ENCODE results near the gene SPPL2B. TPM values are rescaled to one million over a fixed set of nuclear protein-coding genes. Genes with fewer than 3 reads are reported as not detected.
"Not testable (repeated sequence)": the region's sequence is repeated elsewhere in the genome, so short reads cannot be mapped to it uniquely, and the experiment has no call there.

SPPL2B gene
- total RNA-seq, 1 experiment from 2014 or later, result 15.4 TPM

- DNase-seq (ENCODE audit: extremely low read depth, low read depth), result no peak
Observed at GRCh38 chr19:2374808-2375207, 46.3 kb downstream of the SPPL2B start.

DNA sequence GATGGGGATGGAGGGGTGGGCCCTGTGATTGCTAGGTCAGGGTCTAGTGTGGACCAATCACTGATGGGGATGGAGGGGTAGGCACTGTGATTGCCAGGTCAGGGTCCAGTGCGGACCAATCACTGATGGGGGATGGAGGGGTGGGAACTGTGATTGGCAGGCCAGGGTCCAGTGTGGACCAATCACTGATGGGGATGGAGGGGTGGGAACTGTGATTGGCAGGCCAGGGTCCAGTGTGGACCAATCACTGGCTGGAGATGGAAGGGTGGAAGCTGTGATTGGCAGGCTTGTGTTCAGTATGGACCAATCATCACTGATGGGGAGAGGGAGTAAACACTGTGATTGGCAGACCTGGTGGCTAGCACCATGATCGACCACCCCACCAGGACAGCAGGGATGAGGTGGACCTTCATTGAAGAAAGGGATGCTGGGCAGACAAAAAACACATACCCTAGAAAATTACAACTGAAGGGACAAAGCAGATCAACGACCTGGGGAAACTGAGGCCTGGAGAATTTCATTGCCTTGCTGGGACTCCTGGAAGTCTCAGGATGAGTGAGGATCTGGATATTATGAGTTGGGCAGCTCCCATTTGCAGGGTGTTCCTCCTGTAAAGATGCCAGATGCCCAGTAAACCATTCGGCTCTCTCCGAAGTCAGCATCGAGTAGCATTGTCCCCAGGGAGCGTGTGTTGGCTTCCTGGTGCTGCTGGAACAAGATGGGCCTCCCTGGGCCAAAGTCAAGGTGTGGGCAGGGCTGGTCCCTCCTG, 47.1 kb downstream of the SPPL2B start:
- no peak for DNase-seq (ENCODE audit: extremely low read depth, low read depth)

- no peak for DNase-seq (ENCODE audit: extremely low read depth, low read depth)
Observed at GRCh38 chr19:2376784-2377519, 48.5 kb downstream of the SPPL2B start.

GRCh38 chr19:2380567-2380966, 52.1 kb downstream of the SPPL2B start:
- no peak for DNase-seq (ENCODE audit: extremely low read depth, low read depth)

DNA sequence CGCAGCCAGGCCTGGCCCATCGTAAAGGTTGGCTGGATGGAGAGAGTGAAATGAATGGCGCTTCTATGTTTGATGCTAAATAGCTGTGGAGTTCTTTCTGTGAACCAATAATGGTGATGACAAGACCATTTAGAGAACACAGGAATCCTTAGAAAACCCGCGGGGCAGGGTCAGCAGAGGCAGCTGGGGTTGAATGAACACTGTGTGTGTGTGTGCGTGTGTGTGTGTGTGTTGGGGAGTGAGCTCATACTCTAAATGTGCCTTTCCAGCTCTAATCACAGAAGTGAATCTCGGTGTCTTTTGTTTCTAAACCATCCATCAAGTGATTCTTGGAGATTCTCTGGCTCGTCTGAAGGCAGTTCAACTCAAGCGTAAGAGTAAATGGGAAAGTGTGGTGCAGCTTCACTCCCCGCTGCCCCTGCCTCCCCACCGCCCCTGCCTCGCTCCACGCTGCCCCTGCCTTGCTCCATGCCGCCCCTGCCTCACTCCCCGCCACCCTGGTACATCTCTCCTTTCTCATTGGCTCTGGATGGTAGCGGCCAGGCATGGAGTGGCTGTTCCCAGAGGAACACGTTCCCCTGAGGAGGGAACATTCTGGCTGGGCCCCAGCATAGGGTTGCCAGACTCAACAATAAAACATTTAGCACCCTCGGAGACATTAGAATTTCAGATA, 52.8 kb downstream of the SPPL2B start:
- no peak for DNase-seq (ENCODE audit: extremely low read depth, low read depth)

- DNase-seq (ENCODE audit: extremely low read depth, low read depth), result no peak
Observed at GRCh38 chr19:2382530-2383222, 54.2 kb downstream of the SPPL2B start.

- DNase-seq (ENCODE audit: extremely low read depth, low read depth), result peak; percentile 42
Observed at GRCh38 chr19:2385053-2385721, 56.7 kb downstream of the SPPL2B start.

GRCh38 chr19:2387367-2388288, 59.1 kb downstream of the SPPL2B start:
- DNase-seq (ENCODE audit: extremely low read depth, low read depth), result no peak

DNA sequence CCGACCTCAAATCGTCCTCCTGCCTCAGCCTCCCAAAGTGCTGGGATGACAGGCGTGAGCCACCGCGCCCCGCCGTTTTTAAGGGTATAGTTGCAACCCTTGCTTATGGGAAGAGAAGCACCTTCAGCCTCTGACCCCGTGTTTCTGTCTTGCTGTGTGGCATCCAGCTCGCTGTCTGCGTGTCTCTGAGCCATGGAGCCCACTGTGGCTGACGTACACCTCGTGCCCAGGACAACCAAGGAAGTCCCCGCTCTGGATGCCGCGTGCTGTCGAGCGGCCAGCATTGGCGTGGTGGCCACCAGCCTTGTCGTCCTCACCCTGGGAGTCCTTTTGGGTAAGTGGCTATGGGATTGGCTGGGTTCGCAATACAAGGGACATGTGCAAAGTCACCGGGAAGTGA, 61.1 kb downstream of the SPPL2B start:
- DNase-seq (ENCODE audit: extremely low read depth, low read depth), result no peak

- DNase-seq (ENCODE audit: extremely low read depth, low read depth), result peak; percentile 48
Observed at GRCh38 chr19:2391118-2391725, 62.7 kb downstream of the SPPL2B start.

GRCh38 chr19:2392366-2392765, 63.9 kb downstream of the SPPL2B start:
- no peak for DNase-seq (ENCODE audit: extremely low read depth, low read depth)

- not testable (repeated sequence) for DNase-seq (ENCODE audit: extremely low read depth, low read depth)
Observed at GRCh38 chr19:2392899-2393298, 64.4 kb downstream of the SPPL2B start.

DNA sequence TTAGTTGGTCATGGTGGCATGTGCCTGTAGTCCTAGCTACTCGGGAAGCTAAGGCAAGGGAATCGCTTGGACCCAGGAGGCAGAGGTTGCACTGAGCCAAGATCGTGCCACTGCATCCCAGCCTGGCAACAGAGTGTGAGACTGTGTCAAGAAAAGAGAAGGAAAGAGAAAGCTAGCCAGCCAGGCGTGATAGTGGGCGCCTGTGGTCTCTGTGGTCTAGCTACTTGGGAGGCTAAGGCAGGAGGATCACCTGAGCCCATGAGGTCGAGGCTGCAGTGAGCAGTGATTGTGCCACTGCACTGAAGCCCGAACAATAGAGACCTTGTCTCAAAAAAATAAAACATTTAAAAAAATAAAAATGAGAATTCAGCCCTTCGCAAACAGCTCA, 65.6 kb downstream of the SPPL2B start:
- DNase-seq (ENCODE audit: extremely low read depth, low read depth), result no peak

- no peak for DNase-seq (ENCODE audit: extremely low read depth, low read depth)
Observed at GRCh38 chr19:2394442-2395292, 66.2 kb downstream of the SPPL2B start.

- DNase-seq (ENCODE audit: extremely low read depth, low read depth), result not testable (repeated sequence)
Observed at GRCh38 chr19:2395293-2395829, 66.9 kb downstream of the SPPL2B start.

DNA sequence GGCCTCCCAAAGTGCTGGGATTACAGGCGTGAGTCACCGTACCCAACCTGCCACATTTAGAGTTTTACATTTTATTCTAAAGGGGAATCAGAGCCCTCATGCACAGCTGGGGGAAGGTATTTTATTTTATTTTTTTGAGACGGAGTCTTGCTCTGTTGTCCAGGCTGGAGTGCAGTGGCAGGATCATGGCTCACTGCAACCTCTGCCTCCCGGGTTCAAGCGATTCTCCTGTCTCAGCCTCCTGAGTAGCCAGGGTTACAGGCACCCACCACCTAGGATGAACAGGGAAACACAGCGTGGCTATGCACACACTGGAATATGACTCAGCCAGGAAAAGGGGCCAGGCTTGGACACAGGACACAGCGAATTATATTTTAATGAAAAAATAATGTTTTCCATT, 68.7 kb downstream of the SPPL2B start:
- DNase-seq (ENCODE audit: extremely low read depth, low read depth), result not testable (repeated sequence)

GRCh38 chr19:2398735-2399305, 70.3 kb downstream of the SPPL2B start:
- no peak for DNase-seq (ENCODE audit: extremely low read depth, low read depth)

All from NCI-H460 (cell line).